ENCODE data around the gene KRTAP5-11.
"Not testable (repeated sequence)": the region's sequence is repeated elsewhere in the genome, so short reads cannot be mapped to it uniquely, and the experiment has no call there.

The KRTAP5-11 gene

GRCh38 chr11:71580057-71581003, 2.3 kb downstream of the KRTAP5-11 start:
- no peak for DNase-seq

GRCh38 chr11:71579513-71579912, 3.2 kb downstream of the KRTAP5-11 start:
- DNase-seq, result not testable (repeated sequence)

DNA sequence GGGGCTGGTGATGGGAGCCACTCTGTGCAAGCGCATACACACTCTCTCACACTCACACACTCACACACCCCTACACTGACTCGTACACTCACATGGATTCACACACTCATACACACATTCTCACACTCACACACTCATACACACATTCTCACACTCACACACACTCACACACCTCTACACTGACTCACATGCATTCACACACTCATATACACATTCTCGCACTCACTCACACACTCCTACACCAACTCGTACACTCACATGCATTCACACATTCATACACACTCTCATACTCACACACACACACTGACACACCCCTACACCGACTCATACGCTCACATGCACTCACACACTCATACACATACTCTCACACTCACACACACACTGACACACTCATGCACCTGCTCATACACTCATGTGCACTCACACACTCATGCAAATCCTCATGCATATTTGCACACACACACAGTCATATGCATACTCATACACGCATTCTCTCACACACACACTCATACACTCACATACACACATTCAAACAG, 5.1 kb downstream of the KRTAP5-11 start:
- DNase-seq, result no peak

- not testable (repeated sequence) for DNase-seq
Observed at GRCh38 chr11:71576688-71577465, 5.8 kb downstream of the KRTAP5-11 start.

DNA sequence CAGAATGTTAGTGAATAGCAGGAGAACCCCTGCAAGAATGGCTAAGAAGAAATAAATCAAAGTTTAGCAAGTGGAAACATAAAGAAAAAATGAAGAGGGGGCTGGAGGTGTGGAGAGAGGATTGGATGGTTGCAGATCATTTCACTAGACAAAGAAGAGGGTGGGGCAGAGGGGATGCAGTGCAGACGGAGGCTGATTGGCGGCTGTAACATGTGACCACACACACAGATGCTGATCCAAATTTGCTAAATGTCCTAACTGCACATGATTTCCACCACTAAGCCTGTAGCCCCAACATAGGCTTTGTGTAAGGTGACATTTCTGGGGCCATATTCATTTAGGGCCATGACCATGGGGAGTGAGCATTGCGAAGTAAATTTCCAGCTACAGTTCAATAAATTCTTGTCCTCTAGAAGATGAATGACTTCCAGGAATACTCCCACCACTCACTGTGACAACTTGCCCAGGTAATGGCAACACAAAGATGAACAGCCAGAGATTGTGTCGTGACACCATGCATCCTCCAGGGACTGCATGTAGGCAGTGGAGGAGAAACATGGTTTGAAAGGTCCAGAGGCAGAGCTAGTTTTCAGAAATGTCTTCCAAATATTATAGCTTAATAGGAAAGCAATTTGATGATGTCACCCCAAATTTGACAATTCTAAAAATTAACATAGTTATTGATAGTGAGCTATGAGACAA, 6.8 kb downstream of the KRTAP5-11 start:
- DNase-seq, result no peak

DNA sequence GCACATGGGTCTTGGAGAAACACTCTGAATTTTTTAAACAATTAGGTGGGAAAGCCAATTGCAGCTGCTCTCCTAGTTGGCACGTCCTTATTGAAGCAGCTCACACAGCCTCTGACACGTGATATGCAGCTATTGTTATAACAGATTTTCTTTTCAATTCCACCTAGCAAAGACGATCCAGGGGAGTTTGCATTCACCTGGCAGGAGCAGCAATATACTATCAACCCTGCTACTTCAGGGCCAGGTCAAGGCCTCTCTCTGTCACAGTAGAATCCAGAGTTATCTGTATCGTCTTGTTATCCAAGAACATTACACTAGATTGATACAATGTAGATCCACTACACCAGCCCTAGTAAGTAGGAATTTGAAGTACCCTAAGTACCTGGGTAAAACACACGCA, 8.3 kb downstream of the KRTAP5-11 start:
- no peak for DNase-seq

DNA sequence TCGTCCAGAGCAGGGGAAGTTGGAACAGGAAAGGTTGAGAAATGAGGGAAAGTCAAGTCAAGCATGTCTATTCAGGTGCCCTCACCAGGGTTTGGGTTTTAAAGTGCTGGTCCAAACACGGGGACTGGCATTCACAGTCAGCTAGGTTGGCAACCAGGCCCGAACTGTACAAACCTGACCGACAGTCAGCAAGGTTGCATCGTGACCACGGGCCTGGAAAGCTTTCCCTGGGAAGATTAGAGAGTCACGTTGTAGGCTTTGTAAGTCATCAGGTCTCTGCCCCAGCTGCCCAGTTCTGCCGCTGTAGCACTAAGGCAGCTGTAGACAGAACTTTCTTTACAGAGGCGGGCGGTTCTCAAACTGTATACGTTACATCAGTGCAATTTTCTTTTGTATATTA, 9.9 kb downstream of the KRTAP5-11 start:
- no peak for DNase-seq

DNA sequence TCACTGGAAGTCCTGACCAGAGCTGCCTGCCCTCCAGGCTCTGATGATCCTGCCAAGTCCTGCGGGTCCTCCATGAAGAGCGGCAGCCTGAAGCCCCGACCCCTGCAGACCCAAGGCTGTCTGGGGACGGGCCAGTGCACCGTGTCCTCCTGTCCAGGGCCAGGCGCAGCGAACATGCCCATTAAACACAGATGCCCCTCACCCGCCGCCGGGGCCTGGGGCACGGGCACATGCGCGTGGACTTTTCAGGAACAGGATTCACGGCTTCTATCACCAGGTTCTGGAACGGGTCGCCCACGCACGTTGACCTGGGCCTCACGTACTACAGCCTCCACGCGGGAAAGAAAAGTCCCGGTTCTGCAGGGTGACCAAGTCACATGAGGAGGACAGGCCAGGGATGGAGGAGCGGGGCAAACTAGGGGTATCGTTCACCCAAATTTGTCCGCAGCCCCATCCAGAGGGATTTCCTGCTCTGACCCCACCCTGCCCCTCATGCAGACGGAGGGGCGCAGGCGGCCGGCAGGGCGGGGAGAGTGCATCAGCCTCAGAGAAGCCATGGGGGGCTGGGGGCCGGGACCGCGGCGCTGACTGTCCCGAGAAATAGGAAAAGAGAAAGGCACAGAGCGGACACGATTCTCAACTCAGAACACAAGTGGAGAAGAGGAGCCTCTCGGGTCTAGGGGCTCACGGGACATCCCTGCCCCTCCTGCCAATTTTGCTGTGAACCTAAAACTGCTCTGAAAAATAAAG, 11.4 kb downstream of the KRTAP5-11 start:
- DNase-seq, result not testable (repeated sequence)

DNA sequence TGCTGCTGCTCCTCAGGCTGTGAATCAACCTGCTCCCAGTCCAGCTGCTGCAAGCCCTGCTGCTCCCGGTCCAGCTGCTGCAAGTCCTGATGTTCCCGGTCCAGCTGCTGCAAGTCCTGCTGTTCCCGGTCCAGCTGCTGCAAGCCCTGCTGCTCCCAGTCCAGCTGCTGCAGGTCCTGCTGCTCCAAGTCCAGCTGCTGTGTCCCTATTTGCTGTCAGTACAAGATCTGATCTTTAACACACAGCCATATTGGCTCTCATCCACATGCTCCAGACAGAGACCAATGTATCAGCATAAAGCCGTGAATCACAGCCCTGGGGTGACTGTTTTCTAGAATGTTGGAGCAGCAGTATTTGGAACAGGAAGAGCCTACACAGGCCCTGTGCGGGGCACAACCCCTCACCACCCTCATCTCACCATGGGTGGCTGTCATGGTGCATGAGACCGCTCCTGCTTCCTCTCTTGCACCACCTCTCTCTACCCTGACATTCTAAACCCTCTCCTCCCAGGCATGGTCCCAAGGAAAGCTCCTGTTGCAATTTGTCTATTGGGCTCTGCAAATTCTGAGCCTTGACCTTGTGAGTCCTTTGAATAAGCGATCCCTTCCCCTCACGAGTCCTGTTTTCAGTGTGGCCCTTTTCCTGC, 13.8 kb downstream of the KRTAP5-11 start:
- DNase-seq, result no peak

DNA sequence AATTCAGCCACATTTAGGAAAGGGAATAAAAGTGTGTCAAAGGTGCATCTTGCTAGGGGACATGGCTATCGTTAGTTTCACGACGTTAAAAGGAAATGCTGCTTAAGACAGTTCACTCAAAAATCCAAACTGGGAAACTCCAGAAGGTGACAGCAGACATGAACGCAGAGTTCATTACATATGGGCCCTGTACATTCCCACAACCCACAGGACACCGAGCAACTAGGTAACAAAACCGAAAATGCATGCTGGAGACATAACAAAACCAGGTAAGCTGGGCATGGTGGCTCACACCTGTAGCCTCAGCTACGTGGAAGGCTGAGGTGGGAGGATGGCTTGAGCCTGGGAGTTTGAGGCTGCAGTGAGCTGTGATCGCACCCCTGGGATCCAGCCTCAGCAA, 15.0 kb downstream of the KRTAP5-11 start:
- not testable (repeated sequence) for DNase-seq

- not testable (repeated sequence) for DNase-seq
Observed at GRCh38 chr11:71566626-71567599, 15.8 kb downstream of the KRTAP5-11 start.

- DNase-seq, result no peak
Observed at GRCh38 chr11:71566081-71566620, 16.5 kb downstream of the KRTAP5-11 start.

DNA sequence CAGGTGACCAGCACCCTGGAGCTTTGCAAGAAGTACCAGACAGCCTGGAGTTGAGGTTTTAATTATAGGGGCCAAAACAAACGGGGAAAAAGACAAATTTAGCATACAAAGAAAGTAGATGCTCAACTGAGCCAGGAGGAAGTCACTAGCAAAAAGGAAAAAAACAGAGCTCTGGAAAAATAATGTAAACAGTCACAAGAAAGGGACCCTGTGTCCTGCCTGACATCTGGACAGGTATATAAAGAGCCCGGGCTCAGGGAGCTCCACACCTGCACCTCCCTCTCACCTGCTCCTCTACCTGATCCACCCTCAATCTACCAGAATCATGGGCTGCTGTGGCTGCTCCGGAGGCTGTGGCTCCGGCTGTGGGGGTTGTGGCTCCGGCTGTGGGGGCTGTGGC, 17.4 kb downstream of the KRTAP5-11 start, which contains the start of gene KRTAP5-10:
Gene KRTAP5-10, plus strand, starts transcription at position 301 of the 400 bp plus-strand sequence. Its CDS starts 25 bp downstream, at position 326.
- DNase-seq, result no peak

DNA sequence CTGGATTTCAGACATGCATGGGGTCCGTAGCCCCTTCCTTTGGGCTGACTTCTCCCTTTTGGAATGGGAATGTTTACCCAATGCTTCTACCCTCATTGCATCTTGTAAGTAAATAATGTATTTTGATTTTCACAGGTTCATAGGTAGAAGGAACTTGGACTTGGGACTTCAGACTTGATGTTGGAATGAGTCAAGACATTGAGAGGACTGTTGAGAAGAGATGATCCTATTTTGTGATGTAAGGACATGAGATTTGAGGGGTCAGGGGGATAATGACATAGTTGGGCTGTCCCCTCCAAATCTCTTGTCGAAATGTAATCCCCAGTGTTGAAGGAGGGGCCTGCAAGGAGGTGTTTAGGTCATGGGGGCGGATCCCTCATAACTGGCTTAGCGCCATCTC, 18.2 kb downstream of the KRTAP5-11 start:
- no peak for DNase-seq

- DNase-seq, result no peak
Observed at GRCh38 chr11:71563406-71563805, 19.3 kb downstream of the KRTAP5-11 start.

DNA sequence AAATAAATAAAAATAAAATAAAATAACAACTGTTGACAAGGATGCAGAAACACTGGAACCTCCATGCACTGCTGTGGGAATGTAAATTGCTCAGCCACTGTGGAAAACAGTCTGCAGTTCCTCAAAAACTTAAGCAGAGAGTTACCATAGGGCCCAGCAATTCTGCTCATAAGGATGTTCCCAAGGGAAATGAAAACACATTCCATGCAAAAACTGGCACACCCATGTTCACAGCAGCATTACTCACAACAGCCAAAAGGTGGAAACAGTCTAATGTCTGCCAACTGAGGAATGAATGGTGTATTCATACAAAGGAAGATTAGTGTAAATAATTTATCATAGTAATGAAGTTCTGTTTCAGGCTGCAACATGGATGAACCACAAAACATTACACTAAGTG, 20.6 kb downstream of the KRTAP5-11 start:
- DNase-seq, result no peak

- DNase-seq, result no peak
Observed at GRCh38 chr11:71558996-71559395, 23.7 kb downstream of the KRTAP5-11 start.

DNA sequence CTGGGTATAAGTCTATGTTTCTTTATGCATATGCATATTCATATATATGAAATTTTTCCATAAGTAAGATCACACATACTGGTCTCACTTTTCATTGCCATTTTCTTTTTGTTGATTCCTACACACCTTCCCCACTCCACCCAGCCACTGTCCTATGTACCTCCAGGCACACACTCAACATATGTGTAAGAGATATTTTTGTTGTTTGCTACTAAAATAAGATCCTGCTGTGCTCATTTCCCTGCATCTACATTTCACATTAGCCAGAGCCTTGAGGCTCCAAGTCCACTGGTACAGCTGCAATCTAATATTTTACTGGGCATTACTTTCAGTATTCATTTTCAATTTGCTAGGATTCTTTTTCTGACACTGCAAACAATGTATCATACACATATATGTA, 25.4 kb downstream of the KRTAP5-11 start:
- DNase-seq, result no peak

DNA sequence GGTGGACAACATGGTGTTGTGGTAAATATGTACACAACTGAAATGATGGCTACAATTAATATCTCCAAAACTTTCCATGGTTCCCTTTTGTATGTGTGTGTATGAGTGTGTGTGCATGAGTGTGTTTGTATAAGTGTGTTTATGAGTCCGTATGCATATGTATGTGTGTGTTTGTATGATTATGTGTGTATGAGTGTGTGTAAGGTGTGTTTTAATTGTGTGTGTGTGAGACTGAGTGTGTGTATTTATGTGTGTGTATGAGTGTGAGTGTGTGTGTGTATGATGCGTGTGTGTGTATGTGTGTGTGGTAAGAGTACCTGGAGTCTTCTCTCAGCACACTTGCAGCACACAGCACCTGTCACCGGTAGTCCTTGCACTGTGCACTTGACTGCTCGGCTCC, 26.7 kb downstream of the KRTAP5-11 start:
- no peak for DNase-seq

GRCh38 chr11:71555508-71555907, 27.2 kb downstream of the KRTAP5-11 start:
- DNase-seq, result no peak
